Lower leg skin (tissue), 3 donors: Measurements from ENCODE around the gene DOCK10.

Source experiments
- POLR2A ChIP-seq, 2 donors: fragments of 450-650 bp; IDR thresholded peaks; one replicate each; pipeline ENCODE4 v1.6.1; 2016 to 2017; ENCODE audit warnings: antibody characterized with exemption in 2 of 2, mild to moderate bottlenecking in 1 of 2, moderate library complexity in 1 of 2
- TF ChIP-seq, protein P1 (sequence below), 3 donors: fragments of 450-650 bp; IDR thresholded peaks; one replicate each; pipeline ENCODE4 v1.5.1; 2016; ENCODE audit warnings: antibody characterized with exemption in 3 of 3, mild to moderate bottlenecking in 3 of 3, moderate library complexity in 2 of 3

DNA sequence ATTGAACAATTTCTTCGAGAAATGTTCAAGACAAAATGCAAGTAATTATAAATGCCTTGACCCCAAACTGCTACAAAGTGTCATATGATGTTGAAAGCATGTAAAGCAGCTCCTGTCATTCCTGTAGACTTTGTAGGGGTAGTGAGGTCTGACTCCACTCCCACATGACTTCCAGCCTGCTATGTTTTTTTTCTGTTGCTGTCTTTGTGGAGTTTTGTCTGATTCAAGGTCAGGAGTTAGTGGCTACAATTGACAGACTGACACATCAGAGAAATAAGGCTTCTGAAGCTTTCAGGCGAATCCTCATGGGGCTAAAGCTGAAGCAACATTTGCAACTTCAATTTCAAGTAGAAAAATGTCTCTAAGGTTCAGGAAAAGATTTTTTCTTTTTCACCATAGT lies 262.2 kb downstream of the DOCK10 start:
- TF ChIP-seq, protein P1, sequence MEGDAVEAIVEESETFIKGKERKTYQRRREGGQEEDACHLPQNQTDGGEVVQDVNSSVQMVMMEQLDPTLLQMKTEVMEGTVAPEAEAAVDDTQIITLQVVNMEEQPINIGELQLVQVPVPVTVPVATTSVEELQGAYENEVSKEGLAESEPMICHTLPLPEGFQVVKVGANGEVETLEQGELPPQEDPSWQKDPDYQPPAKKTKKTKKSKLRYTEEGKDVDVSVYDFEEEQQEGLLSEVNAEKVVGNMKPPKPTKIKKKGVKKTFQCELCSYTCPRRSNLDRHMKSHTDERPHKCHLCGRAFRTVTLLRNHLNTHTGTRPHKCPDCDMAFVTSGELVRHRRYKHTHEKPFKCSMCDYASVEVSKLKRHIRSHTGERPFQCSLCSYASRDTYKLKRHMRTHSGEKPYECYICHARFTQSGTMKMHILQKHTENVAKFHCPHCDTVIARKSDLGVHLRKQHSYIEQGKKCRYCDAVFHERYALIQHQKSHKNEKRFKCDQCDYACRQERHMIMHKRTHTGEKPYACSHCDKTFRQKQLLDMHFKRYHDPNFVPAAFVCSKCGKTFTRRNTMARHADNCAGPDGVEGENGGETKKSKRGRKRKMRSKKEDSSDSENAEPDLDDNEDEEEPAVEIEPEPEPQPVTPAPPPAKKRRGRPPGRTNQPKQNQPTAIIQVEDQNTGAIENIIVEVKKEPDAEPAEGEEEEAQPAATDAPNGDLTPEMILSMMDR (IDR thresholded peaks at IDR 0.05): no peak
- TF ChIP-seq POLR2A (IDR thresholded peaks at IDR 0.05): no peak
